NT2/D1 (cell line): ENCODE results near the gene ADAMTS2.

Experiments used
- DNase-seq: peaks from one replicate; pipeline ENCODE4 v3.0.0-alpha.2; 2011; ENCODE audit warnings: low read depth, low spot score
- H3K27me3 ChIP-seq: 2 replicates; pipeline ENCODE4 v1.6.0; 2011; ENCODE audit warnings: mild to moderate bottlenecking; ENCODE audit not compliant: insufficient read length, insufficient read depth
- H3K36me3 ChIP-seq: 2 replicates; pipeline ENCODE4 v1.6.1; 2011; ENCODE audit warnings: mild to moderate bottlenecking, low read length, mixed read lengths; ENCODE audit not compliant: insufficient read depth, insufficient read length
- H3K4me1 ChIP-seq: 2 replicates; pipeline ENCODE4 v1.5.1; 2011; ENCODE audit not compliant: insufficient read depth, insufficient read length
- H3K4me3 ChIP-seq: 2 replicates; pipeline ENCODE4 v1.5.1; 2011; ENCODE audit warnings: low read depth; ENCODE audit not compliant: insufficient read length
- H3K9ac ChIP-seq: 2 replicates; pipeline ENCODE4 v1.6.0; 2011; ENCODE audit warnings: low read depth; ENCODE audit not compliant: insufficient read length
- H3K9me3 ChIP-seq: 2 replicates; pipeline ENCODE4 v1.5.1; 2011; ENCODE audit warnings: mild to moderate bottlenecking, low read length; ENCODE audit not compliant: insufficient read depth
- SUZ12 ChIP-seq: IDR thresholded peaks from 2 replicates; pipeline ENCODE4 v1.6.1; 2011; ENCODE audit not compliant: insufficient read length, insufficient read depth; ENCODE audit errors: extremely low read depth
- YY1 ChIP-seq: IDR thresholded peaks from 2 replicates; pipeline ENCODE4 v1.6.1; 2011; ENCODE audit not compliant: insufficient read length, insufficient read depth
- ZNF274 ChIP-seq: IDR thresholded peaks from 2 replicates; pipeline ENCODE4 v1.6.1; 2011; ENCODE audit warnings: mild to moderate bottlenecking, low read depth, low read length

The ADAMTS2 gene

DNA sequence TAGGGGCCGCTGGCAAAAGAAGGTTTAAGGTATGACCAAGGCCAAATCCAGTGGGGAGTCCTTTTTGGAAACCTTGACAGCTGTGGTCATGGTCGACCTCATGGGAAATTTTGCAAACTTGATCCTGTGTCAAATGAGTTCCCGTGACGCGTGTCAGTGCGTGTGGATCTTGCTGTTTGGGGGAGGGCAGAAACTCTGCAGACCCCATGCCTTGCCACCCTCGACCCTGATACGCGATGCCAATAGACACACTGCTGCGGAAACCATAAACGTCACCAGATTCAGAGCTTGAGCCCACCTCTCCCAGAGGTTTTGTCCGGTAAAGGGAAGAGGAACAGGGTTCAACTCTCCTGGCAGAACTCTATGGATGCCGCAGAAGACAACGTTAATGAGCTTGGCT is 104.7 kb downstream of the ADAMTS2 start:
- DNase-seq: no peak
- no peak overlapping the region for H3K4me3 ChIP-seq
- H3K9ac ChIP-seq: no peak overlapping the region
- H3K36me3 ChIP-seq: no peaks in the 10 kb centered on the region
- peaks cover 4% of the 10 kb centered on the region; the same call in 1 of the 2 replicates for H3K9me3 ChIP-seq
- H3K27me3 ChIP-seq: no peaks in the 10 kb centered on the region
- no peaks in the 10 kb centered on the region for H3K4me1 ChIP-seq
- TF ChIP-seq YY1 (no peak), SUZ12 (no peak), ZNF274 (no peak)

DNA sequence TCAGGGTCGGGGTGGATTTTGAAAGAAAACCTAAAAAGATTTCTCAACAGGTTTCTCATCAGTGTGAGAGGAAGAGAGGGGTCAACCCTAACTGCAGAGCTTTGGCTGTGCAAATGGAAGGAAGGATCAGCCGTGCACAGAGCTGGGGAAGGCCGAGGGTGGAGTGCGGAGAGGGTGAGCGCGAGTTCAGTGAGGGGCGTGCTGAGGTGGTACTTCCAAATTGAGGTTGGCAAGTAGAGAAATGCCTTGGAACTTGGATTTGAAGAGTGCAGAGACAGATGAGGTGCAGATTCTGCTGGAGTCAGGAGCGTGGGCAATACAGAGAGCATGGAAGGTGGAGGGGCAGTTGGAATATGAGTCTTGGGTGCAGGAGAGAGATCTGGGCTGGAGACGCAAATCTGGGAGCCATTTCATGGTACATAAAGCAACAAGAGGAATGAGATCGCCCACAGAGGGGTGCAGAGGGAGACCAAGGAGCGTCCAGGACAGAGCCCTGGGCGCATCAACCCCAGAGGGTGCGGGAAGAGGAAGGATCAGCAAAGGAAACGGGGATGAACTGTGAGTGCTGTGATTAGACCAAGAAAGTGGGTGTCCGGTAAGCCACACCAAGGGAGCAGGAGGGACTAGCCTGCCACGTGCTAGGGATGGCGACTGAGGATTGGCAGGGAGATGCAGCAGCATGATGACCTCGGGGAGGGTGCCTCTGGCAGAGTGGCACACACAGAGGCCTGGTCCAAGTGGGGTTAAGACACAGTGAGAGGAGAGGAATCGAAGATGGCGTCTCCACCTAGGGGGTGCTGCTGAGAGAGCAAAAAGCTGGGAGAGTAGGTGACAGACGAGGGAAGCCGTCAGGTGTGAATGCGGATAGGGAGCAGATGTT is 105.8 kb downstream of the ADAMTS2 start:
- H3K4me1 ChIP-seq: peaks cover under 1% of the 10 kb centered on the region
- no peak overlapping the region for H3K4me3 ChIP-seq
- no peak for DNase-seq
- no peaks in the 10 kb centered on the region for H3K27me3 ChIP-seq
- H3K36me3 ChIP-seq: no peaks in the 10 kb centered on the region
- TF ChIP-seq SUZ12 (no peak), YY1 (no peak)
- no peak overlapping the region for H3K9ac ChIP-seq
- peaks cover 4% of the 10 kb centered on the region; the same call in 1 of the 2 replicates for H3K9me3 ChIP-seq

DNA sequence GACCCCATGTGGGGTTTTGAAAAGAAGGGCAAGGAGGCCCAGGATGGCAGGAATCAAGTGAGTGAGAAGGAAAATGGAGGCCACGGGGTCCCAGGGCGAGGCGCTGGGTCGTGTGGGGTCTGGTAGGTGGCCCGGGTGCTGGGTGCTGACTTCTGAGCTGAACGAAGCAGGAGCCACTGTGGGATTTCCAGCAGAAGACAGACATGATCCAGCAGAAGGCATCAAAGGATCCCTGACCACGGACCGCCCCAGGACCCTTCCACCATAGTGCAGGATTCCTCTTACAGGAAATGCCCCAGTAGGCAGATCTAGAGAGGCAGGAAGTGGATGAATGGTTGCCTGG is 106.7 kb downstream of the ADAMTS2 start:
- H3K36me3 ChIP-seq: no peaks in the 10 kb centered on the region
- no peak overlapping the region for H3K4me3 ChIP-seq
- TF ChIP-seq YY1 (no peak), ZNF274 (no peak), SUZ12 (no peak)
- no peaks in the 10 kb centered on the region for H3K27me3 ChIP-seq
- peaks cover 6% of the 10 kb centered on the region for H3K4me1 ChIP-seq
- H3K9ac ChIP-seq: no peak overlapping the region
- no peak for DNase-seq
- H3K9me3 ChIP-seq: peaks cover 4% of the 10 kb centered on the region; the same call in 1 of the 2 replicates

DNA sequence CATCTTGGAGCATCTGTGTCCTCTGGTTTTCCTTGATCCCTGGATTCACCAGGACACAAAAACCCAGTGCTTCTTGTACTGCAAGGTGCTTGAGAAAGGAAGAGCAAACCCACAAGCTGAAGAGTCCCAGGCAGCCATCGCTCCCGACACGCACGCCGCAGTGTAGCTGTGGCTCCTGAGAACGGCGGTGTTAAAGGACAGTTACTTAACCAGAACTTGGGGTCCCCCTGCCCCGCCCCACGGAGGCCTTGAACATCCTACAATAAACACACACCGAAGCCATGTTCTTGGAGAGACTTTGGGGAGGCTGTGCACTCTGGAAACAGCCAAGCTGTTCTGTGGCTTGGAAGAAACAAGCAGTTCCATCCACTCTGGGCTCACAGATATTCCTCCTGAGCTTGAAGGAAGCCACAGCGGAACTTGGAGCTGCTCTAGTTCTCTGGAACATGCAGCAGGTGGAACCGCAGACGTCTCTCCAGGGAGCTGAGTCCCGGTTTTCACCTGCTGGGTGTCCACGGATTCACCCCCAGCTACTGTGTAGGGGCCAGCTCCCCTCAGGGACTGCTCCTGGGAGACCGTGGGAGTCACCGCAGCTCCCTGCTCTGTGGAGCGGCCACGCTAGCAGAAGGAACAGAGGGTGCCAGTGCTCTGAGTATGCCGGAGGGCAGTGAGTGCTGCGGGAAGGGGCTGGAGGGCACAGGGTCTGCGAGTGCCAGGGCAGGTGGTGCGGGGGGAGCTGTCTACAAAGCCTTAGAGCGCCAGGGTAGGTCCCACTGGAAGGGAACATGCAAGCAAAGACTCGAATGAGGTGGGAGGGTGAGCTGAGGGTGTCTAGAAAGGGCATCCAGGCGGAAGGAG is 107.3 kb downstream of the ADAMTS2 start:
- no peak for DNase-seq
- Histone ChIP-seq H3K4me1 (peaks cover 8% of the 10 kb centered on the region), H3K36me3 (no peaks in the 10 kb centered on the region), H3K9me3 (peaks cover 4% of the 10 kb centered on the region; the same call in 1 of the 2 replicates), H3K9ac (no peak overlapping the region), H3K27me3 (no peaks in the 10 kb centered on the region), H3K4me3 (no peak overlapping the region)
- TF ChIP-seq YY1 (no peak), SUZ12 (no peak), ZNF274 (no peak)

DNA sequence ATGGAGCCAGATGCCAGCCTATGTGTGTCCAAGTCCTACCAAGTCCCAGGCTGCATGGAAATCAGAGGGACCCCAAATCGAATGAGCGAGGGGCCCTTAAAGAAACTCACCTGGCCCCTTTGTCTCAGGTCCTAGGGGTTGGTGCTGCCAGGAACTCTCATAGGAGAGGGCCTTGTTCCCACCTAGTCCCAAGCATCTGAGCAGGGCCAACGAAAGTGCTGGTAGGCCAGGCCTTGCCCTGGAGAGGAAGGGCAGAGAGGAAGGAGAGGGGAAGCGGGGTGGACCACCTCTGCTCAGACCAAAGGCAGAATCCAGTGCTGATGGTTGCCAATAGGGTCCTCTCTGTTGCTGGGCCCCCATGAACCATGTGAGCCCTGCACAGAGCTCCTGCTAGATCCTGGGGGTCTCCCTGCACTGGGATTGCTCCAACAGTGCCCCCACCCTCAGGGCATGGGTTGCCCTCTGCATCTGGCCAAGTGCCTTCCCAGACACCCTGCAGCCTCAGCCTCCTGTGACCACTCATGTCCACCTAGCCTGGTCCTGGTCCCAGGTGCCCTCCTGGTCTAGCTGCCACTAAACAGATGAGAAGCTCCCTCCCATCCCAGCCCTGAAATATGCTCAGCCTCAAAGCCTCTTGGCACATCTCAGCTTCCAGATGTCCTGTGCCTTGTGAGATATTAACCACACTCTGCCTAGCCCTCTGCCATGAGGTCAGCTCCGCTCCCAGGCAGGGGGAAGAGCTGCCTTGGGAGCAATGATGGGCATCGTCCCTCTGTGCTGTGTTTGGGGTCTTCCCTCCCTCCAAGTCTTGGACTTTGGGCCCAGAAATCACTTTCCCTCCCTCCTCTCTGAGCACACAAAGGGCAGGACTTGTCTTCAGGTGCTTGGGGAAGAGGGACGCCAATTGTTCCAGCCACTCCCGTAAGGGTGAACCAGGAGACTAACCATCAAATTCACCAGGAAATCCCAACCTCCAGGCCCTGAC is 109.6 kb downstream of the ADAMTS2 start:
- no peak for DNase-seq
- H3K9ac ChIP-seq: no peak overlapping the region
- no peak overlapping the region for H3K4me3 ChIP-seq
- peaks cover 4% of the 10 kb centered on the region; the same call in 1 of the 2 replicates for H3K9me3 ChIP-seq
- H3K4me1 ChIP-seq: peaks cover 8% of the 10 kb centered on the region
- TF ChIP-seq YY1: no peak
- TF ChIP-seq ZNF274: no peak
- no peak for TF ChIP-seq SUZ12
- H3K27me3 ChIP-seq: no peaks in the 10 kb centered on the region
- H3K36me3 ChIP-seq: no peaks in the 10 kb centered on the region

DNA sequence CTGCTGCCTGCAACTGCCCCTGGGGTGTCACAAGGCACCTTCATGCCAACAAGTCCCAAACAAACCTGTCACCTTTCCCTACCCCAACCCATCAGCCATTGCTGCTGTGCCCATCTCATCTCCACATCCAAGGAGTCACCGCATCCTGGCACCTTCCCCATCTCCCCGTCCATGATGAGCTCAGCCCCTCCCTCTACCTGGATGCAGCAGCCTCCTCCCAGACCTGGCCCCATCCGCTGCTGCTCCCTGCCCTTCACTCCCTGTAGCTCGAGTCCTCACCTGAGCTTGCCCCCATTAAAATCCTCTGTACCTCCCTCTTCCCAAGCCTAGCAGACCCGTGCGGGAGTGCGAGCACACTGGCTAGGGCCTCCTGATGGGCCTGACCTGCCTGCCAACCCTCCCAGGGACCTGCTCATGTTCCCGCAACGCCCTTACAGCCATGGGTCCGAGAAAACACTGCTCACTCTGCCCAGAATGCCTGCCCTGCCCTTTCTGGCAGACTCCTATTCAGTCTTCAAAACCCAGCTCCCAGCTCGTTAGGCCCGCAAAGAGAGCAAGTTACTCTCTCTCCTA is 110.6 kb downstream of the ADAMTS2 start:
- Histone ChIP-seq H3K9me3 (peaks cover 2% of the 10 kb centered on the region; the same call in 1 of the 2 replicates), H3K9ac (no peak overlapping the region), H3K4me3 (no peak overlapping the region), H3K36me3 (no peaks in the 10 kb centered on the region), H3K27me3 (no peaks in the 10 kb centered on the region), H3K4me1 (peaks cover 8% of the 10 kb centered on the region)
- TF ChIP-seq SUZ12: no peak
- no peak for TF ChIP-seq YY1
- TF ChIP-seq ZNF274: no peak
- no peak for DNase-seq
